Body of pancreas (tissue), 4 donors: ENCODE results near the gene NLRC3.

Experiments used
- POLR2A ChIP-seq, 3 donors: fragments of 450-650 bp; IDR thresholded peaks; one replicate each; pipeline ENCODE4 v1.6.1; 2016; ENCODE audit warnings: antibody characterized with exemption in 3 of 3, mild to moderate bottlenecking in 2 of 3
- TF ChIP-seq, protein P1 (sequence below), 7 experiments: fragments of 450-650 bp in 4 of 7; fragments of 200-600 bp in 3 of 7; sonication (generic) in 3 of 7; IDR thresholded peaks; one replicate each; pipeline ENCODE4 v1.5.1; 2016 to 2019; ENCODE audit warnings: antibody characterized with exemption in 7 of 7

DNA sequence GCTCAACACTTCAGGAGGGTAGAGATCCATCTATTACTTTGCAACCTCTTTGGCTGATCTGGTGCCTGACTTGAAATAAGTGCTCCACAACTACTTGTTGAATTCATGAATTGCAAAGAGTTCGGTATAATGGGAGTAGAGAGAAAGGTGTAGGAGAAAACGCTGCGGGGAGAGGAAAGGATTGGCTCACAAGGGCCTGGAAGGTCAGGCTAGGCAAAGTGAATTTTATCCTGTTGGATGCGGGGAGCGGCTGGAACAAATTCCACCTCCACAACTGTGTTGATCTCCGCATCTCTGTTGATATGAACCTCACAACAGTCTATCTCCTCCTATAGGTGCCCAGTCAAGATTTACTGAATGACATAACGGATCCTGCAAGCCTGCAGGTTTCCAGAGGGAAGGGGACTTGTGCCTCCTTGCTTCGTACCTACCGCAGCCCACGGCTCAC lies 33.5 kb upstream of the NLRC3 start:
- TF ChIP-seq, protein P1, sequence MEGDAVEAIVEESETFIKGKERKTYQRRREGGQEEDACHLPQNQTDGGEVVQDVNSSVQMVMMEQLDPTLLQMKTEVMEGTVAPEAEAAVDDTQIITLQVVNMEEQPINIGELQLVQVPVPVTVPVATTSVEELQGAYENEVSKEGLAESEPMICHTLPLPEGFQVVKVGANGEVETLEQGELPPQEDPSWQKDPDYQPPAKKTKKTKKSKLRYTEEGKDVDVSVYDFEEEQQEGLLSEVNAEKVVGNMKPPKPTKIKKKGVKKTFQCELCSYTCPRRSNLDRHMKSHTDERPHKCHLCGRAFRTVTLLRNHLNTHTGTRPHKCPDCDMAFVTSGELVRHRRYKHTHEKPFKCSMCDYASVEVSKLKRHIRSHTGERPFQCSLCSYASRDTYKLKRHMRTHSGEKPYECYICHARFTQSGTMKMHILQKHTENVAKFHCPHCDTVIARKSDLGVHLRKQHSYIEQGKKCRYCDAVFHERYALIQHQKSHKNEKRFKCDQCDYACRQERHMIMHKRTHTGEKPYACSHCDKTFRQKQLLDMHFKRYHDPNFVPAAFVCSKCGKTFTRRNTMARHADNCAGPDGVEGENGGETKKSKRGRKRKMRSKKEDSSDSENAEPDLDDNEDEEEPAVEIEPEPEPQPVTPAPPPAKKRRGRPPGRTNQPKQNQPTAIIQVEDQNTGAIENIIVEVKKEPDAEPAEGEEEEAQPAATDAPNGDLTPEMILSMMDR (IDR thresholded peaks at IDR 0.05), result no peak
- no peak for TF ChIP-seq POLR2A (IDR thresholded peaks at IDR 0.05)
